Mucosa of descending colon (tissue), 3 donors: ENCODE measurements around the gene FJX1. TPM values are rescaled to one million over a fixed set of nuclear protein-coding genes. Genes with fewer than 3 reads are reported as not detected.

Experiments
- ATAC-seq: fragments of 200-7000 bp; cut with Tn5 transposase; one replicate; pipeline ENCODE4 v1.9.1; 2020; ENCODE audit warnings: mild to moderate bottlenecking, moderate library complexity
- DNase-seq, 3 donors: peaks; one replicate each; pipeline ENCODE4 v3.0.0-alpha.2; 2020
- H3K36me3 ChIP-seq: fragments of 200-600 bp; one replicate; pipeline ENCODE4 v1.8.0; 2021; ENCODE audit warnings: low read depth, mild to moderate bottlenecking
- H3K4me1 ChIP-seq: fragments of 200-600 bp; one replicate; pipeline ENCODE4 v1.8.0; 2021; ENCODE audit warnings: low read depth, mild to moderate bottlenecking
- H3K4me3 ChIP-seq: fragments of 200-600 bp; one replicate; pipeline ENCODE4 v1.8.0; 2021; ENCODE audit warnings: mild to moderate bottlenecking
- H3K9me3 ChIP-seq: fragments of 200-600 bp; one replicate; pipeline ENCODE4 v1.8.0; 2021; ENCODE audit warnings: mild to moderate bottlenecking
- CTCF ChIP-seq: fragments of 200-600 bp; IDR thresholded peaks from one replicate; pipeline ENCODE4 v1.8.0; 2022; ENCODE audit warnings: antibody characterized with exemption, mild to moderate bottlenecking
- intact Hi-C, 2 donors: fragments of 100-400 bp; cut with DNase I in 1 of 2; cut with micrococcal nuclease in 1 of 2; formaldehyde crosslinking; loops; one replicate each; pipeline versions ENCODE4 v1.11.0 to v1.11.1; 2022; cut with DNase I, micrococcal nuclease
- total RNA-seq, 3 donors: library from RNA; stranded (reverse); fragmentation: NEBNext Ultra II Directional in 2 of 3; extraction: Animal tissue kit (Norgen Biotek cat#: 25700) in 2 of 3; gene quantifications; one replicate each; pipeline versions ENCODE4 v1.2.1 to v1.2.4, GENCODE V29; 2021 to 2023
- donor health status: DM: no; HTN: no; CAD: no; lungs with moderate emphysema.
- donor health status: DM: no; HTN: no; CAD: no.
- donor health status: DM: no; HTN: yes; CAD: no.

FJX1 gene
- total RNA-seq, 3 donors from 2014 or later: 0.36 to 1.7 (median 0.84) TPM

- DNase-seq (no peak), ATAC-seq (no peak)
- intact Hi-C loops: no loop called here
- Histone ChIP-seq H3K36me3 (no peaks in the 10 kb centered on the region), H3K9me3 (no peaks in the 10 kb centered on the region), H3K4me1 (no peaks in the 10 kb centered on the region), H3K4me3 (no peak overlapping the region)
- no peak for TF ChIP-seq CTCF
Observed at GRCh38 chr11:35583126-35583525, 35.1 kb upstream of the FJX1 start.

- H3K36me3 ChIP-seq: no peaks in the 10 kb centered on the region
- intact Hi-C loops: no loop called here
Observed at GRCh38 chr11:35583843-35584242, 34.4 kb upstream of the FJX1 start.

GRCh38 chr11:35584321-35584720, 33.9 kb upstream of the FJX1 start:
- no peak for DNase-seq
- TF ChIP-seq CTCF: no peak
- intact Hi-C loops: no loop called here

More at GRCh38 chr11:35583843-35584242, 34.4 kb upstream of the FJX1 start:
- no peak overlapping the region for H3K4me3 ChIP-seq
- ATAC-seq (no peak), DNase-seq (no peak)
- no peak for TF ChIP-seq CTCF
- no peaks in the 10 kb centered on the region for H3K4me1 ChIP-seq
- no peaks in the 10 kb centered on the region for H3K9me3 ChIP-seq

DNA sequence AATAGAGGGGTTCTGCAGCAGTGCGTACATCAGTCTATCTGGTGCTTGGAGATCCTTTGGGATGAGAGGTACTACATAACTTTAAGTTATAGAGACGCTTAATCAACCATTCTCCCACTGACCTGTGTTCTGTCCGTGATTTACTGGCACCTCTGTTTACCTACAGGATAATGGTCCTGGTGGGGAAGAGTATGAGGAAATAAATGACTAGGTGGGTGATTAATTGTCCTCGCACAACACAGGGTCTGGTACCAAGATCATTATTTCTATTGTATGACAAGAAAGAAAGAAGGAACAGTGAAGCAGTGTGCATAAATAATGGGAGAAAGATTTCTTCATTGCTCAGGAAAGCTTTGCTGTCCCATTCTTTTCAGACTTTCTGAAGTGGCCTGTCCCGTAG, 32.8 kb upstream of the FJX1 start:
- no peaks in the 10 kb centered on the region for H3K4me1 ChIP-seq
- no peaks in the 10 kb centered on the region for H3K9me3 ChIP-seq
- no peak for TF ChIP-seq CTCF
- no peaks in the 10 kb centered on the region for H3K36me3 ChIP-seq
- DNase-seq (no peak), ATAC-seq (no peak)
- intact Hi-C loops: no loop called here
- H3K4me3 ChIP-seq: no peak overlapping the region

More at GRCh38 chr11:35584321-35584720, 33.9 kb upstream of the FJX1 start:
- ATAC-seq: no peak
- Histone ChIP-seq H3K4me3 (no peak overlapping the region), H3K9me3 (no peaks in the 10 kb centered on the region), H3K4me1 (no peaks in the 10 kb centered on the region), H3K36me3 (no peaks in the 10 kb centered on the region)

DNA sequence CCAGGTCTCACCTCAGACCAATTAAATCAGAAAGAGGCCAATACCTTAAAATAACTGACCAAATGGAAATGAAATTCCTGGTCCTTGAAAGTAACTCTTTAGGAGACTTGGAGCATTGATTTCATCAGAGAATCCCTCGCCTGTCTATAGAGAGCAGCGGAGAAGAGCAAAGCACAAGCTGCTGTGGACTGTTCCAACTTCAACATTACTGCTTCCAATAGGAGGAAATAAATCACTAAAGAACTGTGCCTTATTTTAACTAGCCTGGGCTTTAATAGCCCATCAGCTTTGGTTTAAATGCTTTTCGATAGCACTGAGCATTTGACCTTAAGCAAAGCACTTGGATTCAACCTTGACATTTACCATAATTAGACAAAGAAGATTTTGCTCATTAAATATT, 32.0 kb upstream of the FJX1 start:
- Histone ChIP-seq H3K4me1 (no peaks in the 10 kb centered on the region), H3K4me3 (no peak overlapping the region), H3K9me3 (no peaks in the 10 kb centered on the region), H3K36me3 (no peaks in the 10 kb centered on the region)
- no peak for DNase-seq
- TF ChIP-seq CTCF: no peak
- intact Hi-C loops: no loop called here
- ATAC-seq: no peak

- Histone ChIP-seq H3K36me3 (no peaks in the 10 kb centered on the region), H3K4me3 (no peak overlapping the region), H3K4me1 (no peaks in the 10 kb centered on the region), H3K9me3 (no peaks in the 10 kb centered on the region)
- ATAC-seq (no peak), DNase-seq (no peak)
- no peak for TF ChIP-seq CTCF
- intact Hi-C loops: no loop called here
Observed at GRCh38 chr11:35587972-35588371, 30.3 kb upstream of the FJX1 start.
